GM19467 (cell line): ENCODE data around the gene AASS.

Experiments
- ATAC-seq: cut with Tn5 transposase; IDR thresholded peaks from one replicate; pipeline ENCODE4 v1.9.1; 2021; ENCODE audit warnings: mild to moderate bottlenecking, moderate library complexity; ENCODE audit not compliant: unreplicated experiment

Gene AASS

GRCh38 chr7:122054393-122054792, 89.7 kb downstream of the AASS start:
- no peak for ATAC-seq

- no peak for ATAC-seq
These were observed 97.6 kb downstream of the AASS start for GRCh38 chr7:122046402-122046801.

- no peak for ATAC-seq
These were observed 103.9 kb downstream of the AASS start for GRCh38 chr7:122040147-122040546.

GRCh38 chr7:122038904-122039303, 105.1 kb downstream of the AASS start:
- ATAC-seq, result no peak

- no peak for ATAC-seq
These were observed 105.9 kb downstream of the AASS start for GRCh38 chr7:122038134-122038533.

GRCh38 chr7:122035876-122036275, 108.2 kb downstream of the AASS start:
- no peak for ATAC-seq

GRCh38 chr7:122033641-122034040, 110.4 kb downstream of the AASS start:
- no peak for ATAC-seq

GRCh38 chr7:122027058-122027457, 117.0 kb downstream of the AASS start:
- ATAC-seq, result no peak
